Measurements from ENCODE around the gene SEL1L3. TPM values are rescaled to one million over a fixed set of nuclear protein-coding genes. Genes with fewer than 3 reads are reported as not detected.
"Not testable (repeated sequence)": the region's sequence is repeated elsewhere in the genome, so short reads cannot be mapped to it uniquely, and the experiment has no call there.

SEL1L3 gene
- total RNA-seq = 70.5 TPM
- long read RNA-seq, full-length matches to known transcripts = 87 of 142 reads
- long read RNA-seq, partial matches to known transcripts = 30 of 142 reads
- long read RNA-seq, other reads (novel, unspliced or antisense) = 25 of 142 reads

DNA sequence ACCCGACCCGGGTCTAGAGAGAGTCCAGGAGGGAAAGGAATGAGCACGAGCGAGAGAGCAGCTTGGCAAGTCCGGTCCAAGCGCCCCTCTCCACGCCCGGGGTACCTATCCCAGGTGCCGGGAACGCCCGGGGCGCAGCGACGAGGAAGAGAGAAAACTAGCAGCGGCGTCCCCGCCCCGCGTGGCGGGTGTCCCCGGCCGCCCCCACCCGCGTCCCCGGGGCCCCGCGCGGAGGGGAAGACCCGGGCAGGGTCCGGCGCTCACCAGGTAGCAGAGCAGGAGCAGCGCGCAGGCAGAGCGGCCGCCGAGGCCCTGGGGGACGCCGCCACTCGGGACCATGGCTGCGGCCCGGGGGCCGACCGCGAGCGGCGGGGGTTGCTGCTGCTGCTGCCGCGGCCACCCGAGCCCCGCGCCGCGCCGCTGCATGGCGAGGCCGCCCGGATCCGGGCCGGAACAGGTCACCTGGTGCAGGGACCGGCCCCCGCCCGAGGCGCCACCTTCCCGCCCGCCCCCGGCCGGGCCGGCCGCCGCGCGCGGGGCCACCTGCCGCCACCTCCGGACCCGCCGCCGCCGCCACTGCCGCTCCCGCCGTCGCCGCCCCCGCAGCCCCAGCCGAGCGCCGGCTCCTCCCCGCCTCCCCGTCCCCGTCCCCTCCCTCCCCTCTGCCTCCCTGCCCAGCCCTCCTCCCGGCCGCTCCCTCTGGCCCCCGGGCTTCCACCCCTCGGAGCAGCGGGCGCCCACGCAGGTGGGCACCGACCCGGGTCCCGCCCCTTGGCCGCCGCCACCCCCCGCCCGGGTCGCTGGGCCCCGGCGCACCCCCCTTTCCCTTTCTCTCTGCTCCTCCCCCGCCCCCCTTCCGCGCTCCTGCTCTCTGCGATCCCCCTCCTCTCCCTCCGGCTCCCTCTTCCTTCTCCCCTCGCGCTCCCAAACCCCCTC is at the start of gene SEL1L3:
Gene SEL1L3 (minus strand): TSS at position 578 of the 936 bp plus-strand sequence. CDS start 152 bp downstream, at position 426.
- ATAC-seq = peak; percentile 69 to 71
- Histone ChIP-seq H3K36me3 (no peaks in the 10 kb centered on the region), H3K27me3 (ENCODE audit: low read depth) (no peaks in the 10 kb centered on the region), H3K4me1 (peaks cover 33% of the 10 kb centered on the region), H3K27ac (peak within 1 kb of the TSS; percentile 87), H3K4me3 (peak within 1 kb of the TSS; percentile 88), H3K9me3 (no peaks in the 10 kb centered on the region)
- intact Hi-C loops (cut with DNase I) = no loop called here
- TF ChIP-seq, protein P1, sequence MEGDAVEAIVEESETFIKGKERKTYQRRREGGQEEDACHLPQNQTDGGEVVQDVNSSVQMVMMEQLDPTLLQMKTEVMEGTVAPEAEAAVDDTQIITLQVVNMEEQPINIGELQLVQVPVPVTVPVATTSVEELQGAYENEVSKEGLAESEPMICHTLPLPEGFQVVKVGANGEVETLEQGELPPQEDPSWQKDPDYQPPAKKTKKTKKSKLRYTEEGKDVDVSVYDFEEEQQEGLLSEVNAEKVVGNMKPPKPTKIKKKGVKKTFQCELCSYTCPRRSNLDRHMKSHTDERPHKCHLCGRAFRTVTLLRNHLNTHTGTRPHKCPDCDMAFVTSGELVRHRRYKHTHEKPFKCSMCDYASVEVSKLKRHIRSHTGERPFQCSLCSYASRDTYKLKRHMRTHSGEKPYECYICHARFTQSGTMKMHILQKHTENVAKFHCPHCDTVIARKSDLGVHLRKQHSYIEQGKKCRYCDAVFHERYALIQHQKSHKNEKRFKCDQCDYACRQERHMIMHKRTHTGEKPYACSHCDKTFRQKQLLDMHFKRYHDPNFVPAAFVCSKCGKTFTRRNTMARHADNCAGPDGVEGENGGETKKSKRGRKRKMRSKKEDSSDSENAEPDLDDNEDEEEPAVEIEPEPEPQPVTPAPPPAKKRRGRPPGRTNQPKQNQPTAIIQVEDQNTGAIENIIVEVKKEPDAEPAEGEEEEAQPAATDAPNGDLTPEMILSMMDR (IDR thresholded peaks at IDR 0.05) = no peak
- DNase-seq = peak; percentile 76

DNA sequence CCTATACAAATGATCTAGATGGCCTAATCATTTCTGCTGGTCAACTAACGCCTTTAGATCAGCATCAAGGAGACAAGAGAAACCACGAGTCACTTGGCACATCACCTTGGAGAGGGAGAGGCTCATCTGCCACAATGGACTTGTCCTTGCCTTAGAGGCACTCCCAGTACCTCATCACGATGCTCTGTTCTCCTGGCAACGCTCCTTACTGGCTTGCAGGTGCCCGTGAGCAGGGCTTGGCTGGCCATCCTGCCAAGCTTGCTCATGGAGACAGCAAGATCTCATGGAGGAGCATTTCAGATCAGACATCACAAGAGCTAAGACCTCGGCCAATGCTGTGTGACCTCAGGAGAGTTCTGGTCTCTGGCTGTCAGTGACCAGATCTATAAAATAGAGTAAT is 48.6 kb upstream of the SEL1L3 start:
- H3K4me3 ChIP-seq = no peak overlapping the region
- no peaks in the 10 kb centered on the region for H3K36me3 ChIP-seq
- no peak for ATAC-seq
- TF ChIP-seq, protein P1 (IDR thresholded peaks at IDR 0.05) = no peak
- DNase-seq = no peak
- H3K27me3 ChIP-seq (ENCODE audit: low read depth) = no peaks in the 10 kb centered on the region
- intact Hi-C loops (cut with DNase I) = no loop called here
- H3K27ac ChIP-seq = no peak overlapping the region
- H3K9me3 ChIP-seq = no peaks in the 10 kb centered on the region
- H3K4me1 ChIP-seq = peaks cover 16% of the 10 kb centered on the region

DNA sequence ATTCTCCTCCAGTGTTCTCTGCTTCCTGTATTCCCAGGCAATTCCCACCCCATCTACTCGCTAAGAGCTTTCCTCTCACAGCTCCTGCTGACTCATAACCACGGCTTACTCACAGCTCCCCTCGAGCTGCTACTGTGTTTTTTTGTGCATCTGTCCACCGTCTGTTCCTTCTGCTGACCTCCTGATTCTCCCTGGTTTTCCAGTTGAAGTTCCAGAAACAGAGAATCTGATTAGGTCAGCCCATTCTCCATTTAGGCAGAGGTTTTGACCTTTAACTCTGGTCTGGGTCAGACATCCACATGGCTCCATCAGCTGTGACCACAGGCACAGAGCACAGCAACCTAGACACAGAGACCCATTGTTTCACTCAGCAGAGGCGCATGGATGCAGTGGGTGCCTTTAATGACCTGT is 45.7 kb upstream of the SEL1L3 start:
- ATAC-seq = no peak
- TF ChIP-seq, protein P1 (IDR thresholded peaks at IDR 0.05) = no peak
- intact Hi-C loops (cut with DNase I) = no loop called here

DNA sequence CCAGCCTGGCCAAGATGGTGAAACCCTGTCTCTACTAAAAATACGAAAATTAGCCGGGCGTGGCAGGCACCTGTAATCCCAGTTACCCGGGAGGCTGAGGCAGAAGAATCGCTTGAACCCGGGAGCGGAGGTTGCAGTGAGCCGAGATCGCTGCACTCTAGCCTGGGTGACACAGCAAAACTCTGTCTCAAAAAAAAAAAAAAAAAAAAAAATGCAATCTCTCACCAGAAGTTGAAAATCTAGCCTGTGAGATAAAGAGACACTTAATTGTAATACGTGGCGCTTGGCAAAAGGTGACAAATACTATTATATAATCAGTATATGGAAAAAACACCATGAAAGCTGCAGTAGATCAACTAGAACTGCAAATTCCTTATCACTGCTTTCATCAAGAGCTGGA is 43.3 kb upstream of the SEL1L3 start:
- intact Hi-C loops (cut with DNase I) = not testable (repeated sequence)

More for the DNA sequence above, 45.7 kb upstream of the SEL1L3 start:
- H3K4me1 ChIP-seq = peaks cover 8% of the 10 kb centered on the region
- no peak overlapping the region for H3K27ac ChIP-seq
- H3K9me3 ChIP-seq = no peaks in the 10 kb centered on the region
- no peak for DNase-seq
- H3K4me3 ChIP-seq = no peak overlapping the region
- no peaks in the 10 kb centered on the region for H3K27me3 ChIP-seq (ENCODE audit: low read depth)
- no peaks in the 10 kb centered on the region for H3K36me3 ChIP-seq

DNA sequence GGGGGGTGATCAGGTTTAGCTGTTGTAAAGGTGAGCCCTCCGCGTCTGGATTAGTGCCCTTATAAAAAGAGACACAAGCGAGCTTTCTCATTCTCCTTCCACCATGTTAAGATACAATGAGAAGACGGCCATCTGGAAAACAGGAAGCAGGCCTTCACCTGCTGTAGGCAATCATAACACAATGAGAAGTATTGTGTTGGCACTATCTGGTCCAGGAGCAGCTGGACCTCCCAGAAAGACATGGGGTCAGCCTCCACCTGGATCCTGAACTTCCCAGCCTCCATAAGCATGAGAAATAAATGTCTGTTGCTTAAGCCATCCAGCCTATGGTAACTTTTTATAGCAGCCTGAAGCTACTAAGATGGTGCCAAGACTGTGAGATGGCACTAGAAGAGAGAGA is 42.6 kb upstream of the SEL1L3 start:
- DNase-seq = no peak
- ATAC-seq = no peak
- no peaks in the 10 kb centered on the region for H3K9me3 ChIP-seq
- TF ChIP-seq, protein P1 (IDR thresholded peaks at IDR 0.05) = no peak
- H3K36me3 ChIP-seq = no peaks in the 10 kb centered on the region
- H3K4me3 ChIP-seq = no peak overlapping the region
- H3K4me1 ChIP-seq = no peaks in the 10 kb centered on the region
- no peaks in the 10 kb centered on the region for H3K27me3 ChIP-seq (ENCODE audit: low read depth)
- no peak overlapping the region for H3K27ac ChIP-seq
- intact Hi-C loops (cut with DNase I) = no loop called here

More for the DNA sequence above, 43.3 kb upstream of the SEL1L3 start:
- not testable (repeated sequence) for DNase-seq; H3K4me1 ChIP-seq; H3K4me3 ChIP-seq; H3K27ac ChIP-seq; H3K9me3 ChIP-seq; H3K27me3 ChIP-seq (ENCODE audit: low read depth); H3K36me3 ChIP-seq; ATAC-seq

DNA sequence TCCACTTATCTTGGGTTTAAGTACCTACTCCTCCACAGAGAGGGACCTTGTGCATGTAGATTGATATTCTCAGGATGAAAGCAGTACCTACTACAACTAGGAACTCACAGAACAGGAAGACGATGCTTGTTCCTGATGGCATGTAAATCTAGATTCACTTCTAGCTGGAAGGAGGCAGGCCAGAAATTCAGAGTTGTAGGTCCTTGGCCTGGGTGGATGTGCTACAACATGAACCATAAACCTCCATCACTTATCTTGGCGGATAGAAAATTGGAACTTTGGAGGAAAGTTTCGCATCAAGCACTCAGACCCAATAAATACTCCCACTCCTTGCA is 41.9 kb upstream of the SEL1L3 start:
- no peaks in the 10 kb centered on the region for H3K27me3 ChIP-seq (ENCODE audit: low read depth)
- DNase-seq (no peak), ATAC-seq (no peak)
- H3K4me3 ChIP-seq = no peak overlapping the region
- intact Hi-C loops (cut with DNase I) = no loop called here
- no peaks in the 10 kb centered on the region for H3K9me3 ChIP-seq
- no peaks in the 10 kb centered on the region for H3K36me3 ChIP-seq
- no peak overlapping the region for H3K27ac ChIP-seq
- TF ChIP-seq, protein P1 (IDR thresholded peaks at IDR 0.05) = no peak
- H3K4me1 ChIP-seq = no peaks in the 10 kb centered on the region

All from lower lobe of right lung (tissue), 2 donors.